GM12873 (cell line): Measurements from ENCODE around the gene DDX24.

Source experiments
- CTCF ChIP-seq: IDR thresholded peaks from 2 replicates; pipeline ENCODE4 v1.5.1; 2012; ENCODE audit warnings: low read depth, mild to moderate bottlenecking, moderate library complexity, low read length, control low read depth; ENCODE audit not compliant: insufficient read depth; ENCODE audit errors: missing control alignments

The DDX24 gene

GRCh38 chr14:94045563-94046345, 35.2 kb downstream of the DDX24 start:
- no peak for TF ChIP-seq CTCF

- TF ChIP-seq CTCF: no peak
Observed at GRCh38 chr14:94045101-94045500, 35.9 kb downstream of the DDX24 start.

GRCh38 chr14:94044476-94045091, 36.4 kb downstream of the DDX24 start:
- no peak for TF ChIP-seq CTCF

- TF ChIP-seq CTCF: no peak
Observed at GRCh38 chr14:94043756-94044475, 37.1 kb downstream of the DDX24 start.

GRCh38 chr14:94043111-94043755, 37.8 kb downstream of the DDX24 start:
- TF ChIP-seq CTCF: no peak

GRCh38 chr14:94042433-94043091, 38.4 kb downstream of the DDX24 start:
- no peak for TF ChIP-seq CTCF
